Brain pericyte (primary cell): ENCODE measurements around the gene SEMA3E.
"Not testable (repeated sequence)": the region's sequence is repeated elsewhere in the genome, so short reads cannot be mapped to it uniquely, and the experiment has no call there.

Source experiments
- DNase-seq: peaks from one replicate; pipeline ENCODE4 v3.0.0-alpha.2; 2012; ENCODE audit warnings: low read depth, low spot score

The SEMA3E gene

GRCh38 chr7:83455612-83456011 is 193.3 kb downstream of the SEMA3E start:
- no peak for DNase-seq

- no peak for DNase-seq
Measured at GRCh38 chr7:83452256-83452655, 196.7 kb downstream of the SEMA3E start.

GRCh38 chr7:83451501-83452045 is 197.4 kb downstream of the SEMA3E start:
- DNase-seq, result no peak

- no peak for DNase-seq
Measured at GRCh38 chr7:83449781-83450180, 199.2 kb downstream of the SEMA3E start.

GRCh38 chr7:83447681-83448080 is 201.3 kb downstream of the SEMA3E start:
- DNase-seq, result no peak

GRCh38 chr7:83446102-83446669 is 202.8 kb downstream of the SEMA3E start:
- DNase-seq, result no peak

GRCh38 chr7:83442911-83443310 is 206.0 kb downstream of the SEMA3E start:
- DNase-seq, result no peak

GRCh38 chr7:83439026-83439425 is 209.9 kb downstream of the SEMA3E start:
- no peak for DNase-seq

- not testable (repeated sequence) for DNase-seq
Measured at GRCh38 chr7:83430289-83430688, 218.7 kb downstream of the SEMA3E start.

GRCh38 chr7:83429493-83429892 is 219.4 kb downstream of the SEMA3E start:
- DNase-seq, result no peak

GRCh38 chr7:83427884-83428283 is 221.1 kb downstream of the SEMA3E start:
- DNase-seq, result no peak

- no peak for DNase-seq
Measured at GRCh38 chr7:83426325-83426724, 222.6 kb downstream of the SEMA3E start.

- DNase-seq, result no peak
Measured at GRCh38 chr7:83419013-83419412, 229.9 kb downstream of the SEMA3E start.

- DNase-seq, result no peak
Measured at GRCh38 chr7:83415840-83416239, 233.1 kb downstream of the SEMA3E start.

GRCh38 chr7:83414947-83415346 is 234.0 kb downstream of the SEMA3E start:
- no peak for DNase-seq

GRCh38 chr7:83413831-83414230 is 235.1 kb downstream of the SEMA3E start:
- DNase-seq, result no peak

GRCh38 chr7:83413424-83413823 is 235.5 kb downstream of the SEMA3E start:
- no peak for DNase-seq

GRCh38 chr7:83410989-83411591 is 237.8 kb downstream of the SEMA3E start:
- DNase-seq, result no peak

- DNase-seq, result no peak
Measured at GRCh38 chr7:83394776-83395175, 254.2 kb downstream of the SEMA3E start.

- no peak for DNase-seq
Measured at GRCh38 chr7:83388436-83388835, 260.5 kb downstream of the SEMA3E start.

GRCh38 chr7:83366629-83367028 is 282.3 kb downstream of the SEMA3E start:
- DNase-seq, result no peak

GRCh38 chr7:83365746-83366145 is 283.2 kb downstream of the SEMA3E start:
- no peak for DNase-seq

- DNase-seq, result no peak
Measured at GRCh38 chr7:83362871-83363550, 285.9 kb downstream of the SEMA3E start.
